C4-2B (cell line): ENCODE measurements around the gene TMEM14B.

Experiments used
- H3K27ac ChIP-seq: fragments of 450-650 bp; 2 replicates; pipeline ENCODE4 v1.5.1; 2017
- ZFX ChIP-seq: fragments of 450-650 bp; IDR thresholded peaks from 2 replicates; pipeline ENCODE4 v1.6.1; 2017
- TF ChIP-seq, protein P1 (sequence below): fragments of 450-650 bp; conservative IDR thresholded peaks from 2 replicates; pipeline ENCODE4 v1.5.1; 2017; ENCODE audit warnings: mild to moderate bottlenecking

TMEM14B gene

DNA sequence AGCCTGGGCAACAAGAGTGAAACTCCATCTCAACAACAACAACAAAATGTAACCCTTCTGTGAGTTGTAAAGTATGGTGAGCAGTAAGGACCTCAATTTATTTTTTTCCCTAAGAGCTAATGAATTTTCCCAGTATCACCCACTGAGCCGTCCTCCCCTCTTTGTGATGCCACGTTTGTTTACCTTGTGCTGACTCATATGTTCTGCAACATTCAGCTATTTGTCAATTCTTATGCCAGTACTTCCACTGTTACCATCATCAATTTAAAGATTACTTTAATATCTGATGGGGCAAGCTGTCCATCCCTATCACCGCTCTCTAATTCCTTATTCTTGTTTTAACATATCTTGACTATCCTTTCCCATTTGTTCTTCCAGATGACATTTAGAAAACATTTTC, 53.2 kb downstream of the TMEM14B start:
- no peak overlapping the region for H3K27ac ChIP-seq
- TF ChIP-seq ZFX = no peak
- TF ChIP-seq, protein P1, sequence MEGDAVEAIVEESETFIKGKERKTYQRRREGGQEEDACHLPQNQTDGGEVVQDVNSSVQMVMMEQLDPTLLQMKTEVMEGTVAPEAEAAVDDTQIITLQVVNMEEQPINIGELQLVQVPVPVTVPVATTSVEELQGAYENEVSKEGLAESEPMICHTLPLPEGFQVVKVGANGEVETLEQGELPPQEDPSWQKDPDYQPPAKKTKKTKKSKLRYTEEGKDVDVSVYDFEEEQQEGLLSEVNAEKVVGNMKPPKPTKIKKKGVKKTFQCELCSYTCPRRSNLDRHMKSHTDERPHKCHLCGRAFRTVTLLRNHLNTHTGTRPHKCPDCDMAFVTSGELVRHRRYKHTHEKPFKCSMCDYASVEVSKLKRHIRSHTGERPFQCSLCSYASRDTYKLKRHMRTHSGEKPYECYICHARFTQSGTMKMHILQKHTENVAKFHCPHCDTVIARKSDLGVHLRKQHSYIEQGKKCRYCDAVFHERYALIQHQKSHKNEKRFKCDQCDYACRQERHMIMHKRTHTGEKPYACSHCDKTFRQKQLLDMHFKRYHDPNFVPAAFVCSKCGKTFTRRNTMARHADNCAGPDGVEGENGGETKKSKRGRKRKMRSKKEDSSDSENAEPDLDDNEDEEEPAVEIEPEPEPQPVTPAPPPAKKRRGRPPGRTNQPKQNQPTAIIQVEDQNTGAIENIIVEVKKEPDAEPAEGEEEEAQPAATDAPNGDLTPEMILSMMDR = 0 out of 2 replicates have a peak, but pooled peaks have one; percentile 30

DNA sequence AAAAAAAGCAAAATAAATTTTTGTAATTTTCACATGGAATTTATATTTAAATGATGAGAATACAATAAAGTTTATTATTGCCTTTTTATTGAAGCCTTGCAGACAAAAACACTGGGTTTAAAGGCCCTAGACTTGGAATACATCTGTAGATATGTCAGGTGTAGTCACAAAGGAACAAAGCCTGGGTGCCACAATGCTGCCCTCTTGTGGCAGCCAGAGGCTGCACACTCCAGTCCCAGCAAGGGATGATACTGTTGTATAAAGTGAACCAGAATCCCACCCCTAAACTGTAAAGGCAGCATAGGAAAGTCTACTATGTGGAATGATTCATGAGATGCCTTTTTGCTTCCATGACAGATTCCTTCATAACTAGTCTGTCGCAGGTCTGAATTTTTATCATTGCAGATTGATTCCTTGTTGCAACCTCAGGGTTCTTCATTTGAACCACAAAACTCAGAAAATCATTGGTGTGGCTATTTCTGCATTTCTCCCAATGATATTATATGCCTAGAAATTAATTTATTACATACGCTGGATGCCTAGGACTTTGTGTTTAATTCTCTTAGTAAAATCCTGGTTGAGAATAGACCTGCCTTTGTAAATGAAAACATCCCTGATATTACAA, 53.7 kb downstream of the TMEM14B start:
- no peak overlapping the region for H3K27ac ChIP-seq
- no peak for TF ChIP-seq ZFX
- TF ChIP-seq, protein P1 = peak; percentile 100
